Activated CD4-positive, alpha-beta T cell treated with anti-CD3 and anti-CD28 coated beads for 36 hours (primary cell): ENCODE results near the gene STRA6. TPM values are rescaled to one million over a fixed set of nuclear protein-coding genes. Genes with fewer than 3 reads are reported as not detected.
"Not testable (repeated sequence)": the region's sequence is repeated elsewhere in the genome, so short reads cannot be mapped to it uniquely, and the experiment has no call there.

ENCODE experiments used
- ATAC-seq: fragments of 200-7000 bp; cut with Tn5 transposase; one replicate; pipeline ENCODE4 v1.10.0; 2021; ENCODE audit warnings: mild to moderate bottlenecking, moderate library complexity
- CTCF ChIA-PET: fragments of 350-600 bp; sonication (Branson Sonifier 250); formaldehyde crosslinking; loops from one replicate; lab custom pipeline; 2021; ENCODE audit warnings: antibody characterized with exemption; lab: Charles Lee
- POLR2A ChIA-PET: fragments of 350-600 bp; sonication (Branson Sonifier 250); formaldehyde crosslinking; loops from one replicate; lab custom pipeline; 2021; ENCODE audit warnings: antibody characterized with exemption, inconsistent platforms; lab: Charles Lee
- DNase-seq: peaks from one replicate; pipeline ENCODE4 v3.0.0-alpha.2; 2020
- H3K27ac Mint-ChIP-seq: one replicate; pipeline ENCODE4 v1.8.0; 2021; ENCODE audit warnings: mixed read lengths
- H3K27me3 Mint-ChIP-seq: one replicate; pipeline ENCODE4 v1.8.0; 2021; ENCODE audit warnings: mixed read lengths
- H3K36me3 Mint-ChIP-seq: one replicate; pipeline ENCODE4 v1.8.0; 2021; ENCODE audit warnings: low read depth, mixed read lengths
- H3K4me1 Mint-ChIP-seq: one replicate; pipeline ENCODE4 v1.8.0; 2021; ENCODE audit warnings: mixed read lengths
- H3K4me3 Mint-ChIP-seq: one replicate; pipeline ENCODE4 v1.8.0; 2021; ENCODE audit warnings: mild to moderate bottlenecking, moderate library complexity, mixed read lengths
- H3K9me3 Mint-ChIP-seq: one replicate; pipeline ENCODE4 v1.8.0; 2021; ENCODE audit warnings: low read depth, mixed read lengths
- intact Hi-C, 2 experiments: fragments of 100-400 bp; cut with DNase I in 1 of 2; cut with micrococcal nuclease in 1 of 2; formaldehyde crosslinking; loops; one replicate each; pipeline versions ENCODE4 v1.14.2 to v1.15.1; 2022 to 2024; cut with DNase I, micrococcal nuclease
- total RNA-seq, 2 experiments: library from RNA; stranded (reverse); gene quantifications; one replicate each; pipeline ENCODE4 v1.2.3, GENCODE V29; 2021

The STRA6 gene
- total RNA-seq, 2 experiments from 2014 or later: not detected

GRCh38 chr15:74174219-74174957 lies 28.2 kb downstream of the STRA6 start:
- Mint-ChIP-seq H3K36me3 (no peaks in the 10 kb centered on the region), H3K4me1 (no peaks in the 10 kb centered on the region), H3K9me3 (no peaks in the 10 kb centered on the region), H3K27ac (no peak overlapping the region), H3K27me3 (peaks cover 2% of the 10 kb centered on the region), H3K4me3 (no peak overlapping the region)
- intact Hi-C loops: no loop called here
- ATAC-seq (no peak), DNase-seq (no peak)
- CTCF ChIA-PET: no interaction called here
- POLR2A ChIA-PET: no interaction called here

DNA sequence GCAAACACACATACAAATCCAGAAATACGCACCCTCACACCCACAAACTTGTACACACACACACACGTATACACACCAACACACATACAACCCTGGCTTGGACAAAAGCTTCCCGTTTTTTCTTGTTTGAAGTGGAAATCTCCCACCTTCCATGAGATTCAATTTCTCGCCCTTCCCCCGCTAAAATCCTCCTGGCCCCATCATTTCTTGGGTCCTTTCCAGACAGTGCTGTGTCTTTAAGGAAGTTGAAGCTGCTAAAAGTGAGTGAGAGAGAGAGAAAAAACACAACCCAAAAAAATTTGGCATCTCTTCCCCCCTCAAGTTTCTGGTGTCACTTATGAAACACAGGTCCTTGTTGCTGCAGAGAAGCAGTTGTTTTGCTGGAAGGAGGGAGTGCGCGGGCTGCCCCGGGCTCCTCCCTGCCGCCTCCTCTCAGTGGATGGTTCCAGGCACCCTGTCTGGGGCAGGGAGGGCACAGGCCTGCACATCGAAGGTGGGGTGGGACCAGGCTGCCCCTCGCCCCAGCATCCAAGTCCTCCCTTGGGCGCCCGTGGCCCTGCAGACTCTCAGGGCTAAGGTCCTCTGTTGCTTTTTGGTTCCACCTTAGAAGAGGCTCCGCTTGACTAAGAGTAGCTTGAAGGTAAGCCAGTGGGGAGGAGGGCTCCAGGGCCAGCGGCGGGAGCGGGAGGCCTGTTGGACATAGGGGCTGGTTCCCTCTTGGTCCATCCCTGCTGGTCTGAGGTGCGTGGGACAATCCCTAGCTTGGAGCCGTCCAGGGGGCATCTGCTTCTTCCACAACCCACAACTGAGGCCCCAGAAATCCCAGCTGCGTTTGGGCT lies 29.0 kb downstream of the STRA6 start, which contains the start of gene ISLR:
Gene ISLR (plus strand): TSS at position 331 of the 839 bp plus-strand sequence. CDS start 1,149 bp downstream, outside the sequence.
- DNase-seq (no peak), ATAC-seq (no peak)
- Mint-ChIP-seq H3K4me1 (no peaks in the 10 kb centered on the region), H3K36me3 (no peaks in the 10 kb centered on the region), H3K27me3 (no peaks in the 10 kb centered on the region), H3K4me3 (no peak within 1 kb of the TSS), H3K27ac (no peak within 1 kb of the TSS), H3K9me3 (no peaks in the 10 kb centered on the region)
- intact Hi-C loops: no loop called here
- ChIA-PET POLR2A (no interaction called here), CTCF (no interaction called here)

DNA sequence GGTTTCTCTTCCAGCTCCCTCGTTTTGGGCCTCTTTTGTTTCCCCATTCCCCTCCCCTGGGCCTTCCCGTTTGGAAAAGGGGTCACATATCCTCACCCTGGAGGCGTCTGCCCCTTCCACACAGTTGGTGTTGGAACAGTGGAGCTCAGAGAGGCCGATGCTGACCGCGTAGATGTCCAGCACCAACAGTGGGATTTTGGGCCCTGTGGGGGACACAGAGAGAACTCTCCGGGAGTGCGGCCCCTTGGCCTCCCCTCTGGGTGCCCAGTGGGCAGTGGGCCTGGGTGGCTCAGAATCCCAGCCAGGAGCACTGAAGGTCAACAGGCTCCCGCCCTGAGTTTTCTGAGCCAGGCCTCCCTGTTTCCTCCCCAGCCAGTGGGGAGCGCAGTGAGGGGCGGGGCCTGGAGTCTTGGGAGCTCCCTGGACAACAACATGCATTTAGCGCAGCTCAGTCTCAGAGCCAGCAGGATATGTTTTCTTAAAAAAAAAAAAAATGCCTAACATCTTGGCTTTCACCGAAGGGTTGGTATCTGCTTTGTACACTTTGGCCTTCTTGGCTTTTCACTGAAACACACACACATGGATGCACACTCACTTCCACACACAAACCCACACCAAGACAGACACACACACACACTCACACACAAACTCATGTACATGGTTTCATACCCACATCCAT lies 29.7 kb downstream of the STRA6 start:
- Mint-ChIP-seq H3K4me1 (no peaks in the 10 kb centered on the region), H3K27me3 (no peaks in the 10 kb centered on the region), H3K9me3 (no peaks in the 10 kb centered on the region), H3K36me3 (no peaks in the 10 kb centered on the region), H3K4me3 (no peak overlapping the region), H3K27ac (no peak overlapping the region)
- intact Hi-C loops: no loop called here
- no peak for ATAC-seq
- ChIA-PET CTCF (no interaction called here), POLR2A (no interaction called here)
- DNase-seq: no peak

GRCh38 chr15:74171965-74172541 lies 30.5 kb downstream of the STRA6 start:
- H3K36me3 Mint-ChIP-seq: no peaks in the 10 kb centered on the region
- ChIA-PET POLR2A (no interaction called here), CTCF (interaction anchor here (1.2 kb wide), 1 partner anchor 10 kb away, joined by 3 read pairs; no protein-coding TSS in a partner anchor)
- no peaks in the 10 kb centered on the region for H3K27me3 Mint-ChIP-seq
- intact Hi-C loops: no loop called here
- H3K9me3 Mint-ChIP-seq: no peaks in the 10 kb centered on the region
- DNase-seq (no peak), ATAC-seq (no peak)
- no peak overlapping the region for H3K27ac Mint-ChIP-seq
- H3K4me1 Mint-ChIP-seq: no peaks in the 10 kb centered on the region
- H3K4me3 Mint-ChIP-seq: no peak overlapping the region

DNA sequence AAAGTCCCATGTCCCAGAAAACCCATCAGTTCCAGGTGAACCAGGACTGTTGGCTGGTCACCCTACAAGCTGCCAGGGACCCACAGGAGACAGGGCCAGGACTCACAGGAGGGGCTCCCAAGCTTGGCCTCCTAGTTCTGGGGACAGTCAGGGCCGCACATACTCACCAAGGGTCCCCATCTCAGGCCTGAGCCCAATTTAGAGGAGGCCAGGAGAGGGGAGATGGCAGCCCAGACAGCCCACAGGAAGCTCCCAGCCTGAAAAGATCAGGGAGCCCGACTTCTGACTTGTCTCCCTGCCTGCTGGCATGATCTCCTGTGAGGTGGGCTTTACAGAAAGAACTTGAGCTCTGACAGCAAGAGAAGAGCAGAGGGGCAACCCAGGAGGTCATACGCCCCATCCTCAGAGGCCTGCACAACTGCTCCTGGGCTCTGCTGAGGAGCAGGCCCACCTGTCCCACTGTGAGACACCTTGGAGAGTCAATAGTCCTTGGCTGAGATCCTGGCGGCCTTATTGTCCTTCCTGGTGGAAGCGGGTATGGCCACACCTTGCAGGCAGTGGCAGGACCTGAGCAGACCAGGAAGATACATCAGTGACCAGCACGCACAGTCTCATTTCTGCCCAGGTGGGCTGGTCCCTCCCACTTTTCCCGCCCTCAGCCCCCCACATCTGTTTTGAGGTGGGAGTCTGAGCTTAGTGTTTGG lies 31.6 kb downstream of the STRA6 start:
- ATAC-seq (no peak), DNase-seq (no peak)
- Mint-ChIP-seq H3K4me1 (no peaks in the 10 kb centered on the region), H3K27ac (no peak overlapping the region), H3K36me3 (no peaks in the 10 kb centered on the region), H3K9me3 (no peaks in the 10 kb centered on the region), H3K4me3 (no peak overlapping the region), H3K27me3 (no peaks in the 10 kb centered on the region)
- ChIA-PET POLR2A (no interaction called here), CTCF (interaction anchor here (1.2 kb wide), 1 partner anchor 9 kb away, joined by 3 read pairs; no protein-coding TSS in a partner anchor)
- intact Hi-C loops: no loop called here

DNA sequence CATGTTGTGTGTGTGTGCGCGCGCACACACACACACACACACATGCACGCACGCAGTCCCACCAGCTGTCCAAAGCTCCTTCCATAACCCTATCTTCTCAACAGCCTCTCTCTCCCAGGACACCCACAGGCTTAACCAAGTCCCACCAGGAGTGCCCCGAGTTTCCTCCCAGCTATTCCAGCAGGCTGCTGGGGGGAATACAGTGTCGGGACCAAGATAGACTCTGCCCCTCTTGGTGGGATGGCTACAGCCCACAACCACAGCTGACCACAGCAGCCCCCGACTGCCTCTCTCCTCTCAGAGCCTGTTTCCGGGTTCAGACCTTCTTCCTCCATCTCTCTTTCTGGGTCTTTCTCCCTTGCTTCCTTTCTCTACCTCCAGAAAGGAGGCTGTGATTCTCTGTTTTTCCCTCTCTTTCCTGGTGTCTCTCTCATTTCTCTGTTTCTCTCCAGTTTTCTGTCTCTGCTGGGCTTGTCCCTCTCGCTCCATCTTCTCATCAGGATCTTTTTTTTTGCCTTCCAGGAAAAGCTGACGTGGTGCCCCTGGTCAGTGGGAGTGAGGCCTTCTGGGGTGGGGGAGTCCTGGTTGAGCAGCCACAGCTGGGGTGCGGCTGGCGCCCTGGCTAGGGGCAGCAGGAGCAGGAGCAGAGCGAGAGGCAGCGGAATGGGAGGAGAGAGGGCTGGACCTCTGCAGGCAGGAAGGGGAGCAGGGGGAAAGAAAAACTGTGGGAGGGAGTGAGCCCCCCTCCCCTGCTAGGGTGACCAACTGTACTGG lies 32.3 kb downstream of the STRA6 start:
- H3K27me3 Mint-ChIP-seq: no peaks in the 10 kb centered on the region
- intact Hi-C loops: no loop called here
- no peak overlapping the region for H3K27ac Mint-ChIP-seq
- no peak for ATAC-seq
- ChIA-PET CTCF (no interaction called here), POLR2A (no interaction called here)
- no peaks in the 10 kb centered on the region for H3K9me3 Mint-ChIP-seq
- H3K4me3 Mint-ChIP-seq: no peak overlapping the region
- no peaks in the 10 kb centered on the region for H3K36me3 Mint-ChIP-seq
- no peak for DNase-seq
- no peaks in the 10 kb centered on the region for H3K4me1 Mint-ChIP-seq

DNA sequence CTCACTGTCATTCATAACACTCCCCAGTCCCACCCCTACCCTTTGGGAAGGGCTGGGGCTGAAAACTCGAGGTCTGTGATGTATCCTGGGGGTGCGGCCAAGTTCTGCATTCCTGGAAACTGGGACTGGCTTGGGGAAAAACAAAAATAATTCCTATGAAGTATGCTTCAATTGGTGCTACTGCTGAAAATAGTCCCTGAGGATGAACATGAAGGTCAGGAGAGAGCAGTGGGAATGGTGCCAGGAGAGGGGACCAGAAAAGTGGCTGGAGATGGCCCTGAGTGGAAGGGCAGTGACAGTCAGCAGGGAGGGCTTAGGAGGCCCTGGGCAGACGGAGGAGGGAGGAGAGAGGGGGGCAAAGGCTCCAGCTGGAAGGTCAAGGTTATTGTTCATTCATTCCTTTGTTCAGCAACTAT lies 33.9 kb downstream of the STRA6 start:
- ATAC-seq (no peak), DNase-seq (no peak)
- intact Hi-C loops: no loop called here
- Mint-ChIP-seq H3K27me3 (peaks cover 8% of the 10 kb centered on the region), H3K4me3 (no peak overlapping the region), H3K9me3 (no peaks in the 10 kb centered on the region), H3K27ac (no peak overlapping the region), H3K36me3 (no peaks in the 10 kb centered on the region), H3K4me1 (no peaks in the 10 kb centered on the region)
- ChIA-PET CTCF (interaction anchor here (0.6 kb wide), 1 partner anchor 199 kb away, joined by 3 read pairs; no protein-coding TSS in a partner anchor), POLR2A (no interaction called here)

DNA sequence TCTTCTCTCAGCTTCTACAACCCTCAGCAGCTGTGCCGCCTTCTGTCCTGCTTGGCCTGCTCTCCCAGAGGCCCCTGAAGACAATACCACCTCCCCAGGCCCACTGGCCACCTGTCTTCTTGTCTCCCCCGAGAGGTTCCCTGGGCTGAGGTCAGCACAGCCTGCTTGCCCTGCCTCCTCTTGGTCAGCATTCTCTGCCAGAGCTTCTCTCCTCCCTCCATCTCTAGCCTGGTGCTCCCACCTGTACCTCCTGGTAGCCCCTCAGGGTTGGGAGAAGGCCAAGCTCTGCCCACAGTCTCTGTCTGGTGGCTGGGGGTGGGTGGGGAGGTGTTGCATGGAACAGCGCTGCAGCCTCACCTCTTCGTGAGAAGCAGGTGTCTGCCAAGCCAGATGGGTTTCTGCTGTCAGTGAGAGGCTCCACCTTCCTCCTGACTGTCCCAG lies 34.7 kb downstream of the STRA6 start:
- H3K4me1 Mint-ChIP-seq: no peaks in the 10 kb centered on the region
- ChIA-PET POLR2A (no interaction called here), CTCF (interaction anchor here (0.6 kb wide), 1 partner anchor 467 kb away, joined by 3 read pairs; no protein-coding TSS in a partner anchor)
- H3K9me3 Mint-ChIP-seq: no peaks in the 10 kb centered on the region
- DNase-seq (no peak), ATAC-seq (no peak)
- peaks cover 11% of the 10 kb centered on the region for H3K27me3 Mint-ChIP-seq
- no peaks in the 10 kb centered on the region for H3K36me3 Mint-ChIP-seq
- H3K4me3 Mint-ChIP-seq: no peak overlapping the region
- intact Hi-C loops: no loop called here
- H3K27ac Mint-ChIP-seq: no peak overlapping the region

DNA sequence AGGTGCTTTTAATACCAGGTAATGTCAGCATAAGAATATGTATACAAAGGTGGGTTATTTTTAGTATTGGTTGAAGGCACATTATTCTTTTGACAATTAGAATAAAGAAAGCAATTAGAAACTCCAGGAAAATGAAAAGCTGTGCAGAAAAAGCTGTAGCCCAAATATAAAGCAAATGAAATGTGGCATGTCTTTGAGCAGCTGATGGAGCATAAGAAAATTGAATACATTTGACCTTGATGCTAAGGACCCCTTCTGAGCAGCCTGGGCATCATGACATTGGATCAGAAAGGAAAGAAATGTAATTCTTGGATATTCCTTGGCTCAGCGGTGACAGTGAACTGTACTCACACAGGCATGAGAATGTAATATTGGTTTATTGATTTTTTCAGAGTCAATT lies 37.1 kb downstream of the STRA6 start:
- no peaks in the 10 kb centered on the region for H3K4me1 Mint-ChIP-seq
- intact Hi-C loops: no loop called here
- no peaks in the 10 kb centered on the region for H3K9me3 Mint-ChIP-seq
- POLR2A ChIA-PET: no interaction called here
- ATAC-seq (no peak), DNase-seq (no peak)
- H3K4me3 Mint-ChIP-seq: no peak overlapping the region
- no peaks in the 10 kb centered on the region for H3K36me3 Mint-ChIP-seq
- no peak overlapping the region for H3K27ac Mint-ChIP-seq
- CTCF ChIA-PET: interaction anchor here (0.8 to 1.6 kb wide), 2 partner anchors 22 to 40 kb away, joined by 3 read pairs; no protein-coding TSS in a partner anchor
- H3K27me3 Mint-ChIP-seq: peaks cover 16% of the 10 kb centered on the region

GRCh38 chr15:74162195-74162536 lies 40.4 kb downstream of the STRA6 start:
- H3K27ac Mint-ChIP-seq, POLR2A ChIA-PET, DNase-seq, ATAC-seq, H3K9me3 Mint-ChIP-seq, H3K36me3 Mint-ChIP-seq, H3K4me3 Mint-ChIP-seq, intact Hi-C loops: not testable (repeated sequence)
- H3K4me1 Mint-ChIP-seq: peaks cover 23% of the 10 kb centered on the region
- CTCF ChIA-PET: interaction anchor here (0.9 to 1.3 kb wide), 3 partner anchors 9 to 198 kb away, joined by 3 to 5 read pairs (median 3); no protein-coding TSS in a partner anchor
- peaks cover 25% of the 10 kb centered on the region for H3K27me3 Mint-ChIP-seq
